ENCODE measurements around the gene TSPYL1.

The TSPYL1 gene

GRCh38 chr6:116254297-116255056 lies 25.3 kb downstream of the TSPYL1 start:
- TF ChIP-seq CTCF (IDR thresholded peaks at IDR 0.05): no peak

- no peak for TF ChIP-seq CTCF (IDR thresholded peaks at IDR 0.05)
Measured at GRCh38 chr6:116253505-116254296, 26.0 kb downstream of the TSPYL1 start, which contains the start of gene TSPYL4. Gene TSPYL4 (minus strand): TSS chr6:116254075. CDS start chr6:116254008, 67 bp downstream.

GRCh38 chr6:116253188-116253504 lies 26.6 kb downstream of the TSPYL1 start:
- no peak for TF ChIP-seq CTCF (IDR thresholded peaks at IDR 0.05)

GRCh38 chr6:116251568-116252384 lies 28.0 kb downstream of the TSPYL1 start:
- no peak for TF ChIP-seq CTCF (IDR thresholded peaks at IDR 0.05)

GRCh38 chr6:116248577-116248976 lies 31.2 kb downstream of the TSPYL1 start:
- no peak for TF ChIP-seq CTCF (IDR thresholded peaks at IDR 0.05)

GRCh38 chr6:116247285-116247684 lies 32.4 kb downstream of the TSPYL1 start:
- TF ChIP-seq CTCF (IDR thresholded peaks at IDR 0.05): no peak

GRCh38 chr6:116246089-116246488 lies 33.6 kb downstream of the TSPYL1 start:
- no peak for TF ChIP-seq CTCF (IDR thresholded peaks at IDR 0.05)

Data from LNCAP (cell line).